Astrocyte (in vitro differentiated cells and primary cell): ENCODE data around the gene TMTC1. TPM values are rescaled to one million over a fixed set of nuclear protein-coding genes. Genes with fewer than 3 reads are reported as not detected.

ENCODE experiments used
- DNase-seq: peaks from one replicate; pipeline ENCODE4 v3.0.0-alpha.2; 2010; ENCODE audit warnings: low read depth
- FAIRE-seq: peaks from 2 replicates; lab custom pipeline; 2011; peaks lifted over from hg19 to GRCh38; lab: Jason Lieb, UNC
- H2AFZ ChIP-seq: 2 replicates; pipeline ENCODE4 v1.6.0; 2012; ENCODE audit warnings: low read depth, low read length, inconsistent platforms
- H3K27ac ChIP-seq: 2 replicates; pipeline ENCODE4 v1.5.1; 2011; ENCODE audit warnings: low read depth, low read length, inconsistent platforms
- H3K27me3 ChIP-seq: 2 replicates; pipeline ENCODE4 v1.6.0; 2011; ENCODE audit warnings: low read length, inconsistent platforms; ENCODE audit not compliant: insufficient read depth
- H3K36me3 ChIP-seq: 2 replicates; pipeline ENCODE4 v1.5.1; 2011; ENCODE audit warnings: low read length, inconsistent platforms; ENCODE audit not compliant: insufficient read depth
- H3K4me1 ChIP-seq: 2 replicates; pipeline ENCODE4 v1.5.1; 2011; ENCODE audit warnings: low read length, inconsistent platforms; ENCODE audit not compliant: insufficient read depth
- H3K4me2 ChIP-seq: 2 replicates; pipeline ENCODE4 v1.6.0; 2012; ENCODE audit warnings: low read length, inconsistent platforms
- H3K4me3 ChIP-seq: 2 replicates; pipeline ENCODE4 v1.5.1; 2011; ENCODE audit warnings: low read depth, mild to moderate bottlenecking, low read length, inconsistent platforms; ENCODE audit not compliant: insufficient read depth
- H3K79me2 ChIP-seq: 2 replicates; pipeline ENCODE4 v1.6.0; 2012; ENCODE audit warnings: mild to moderate bottlenecking, low read length, inconsistent platforms; ENCODE audit not compliant: insufficient read depth
- H3K9ac ChIP-seq: 2 replicates; pipeline ENCODE4 v1.6.0; 2012; ENCODE audit warnings: mild to moderate bottlenecking, low read length, inconsistent platforms
- H3K9me3 ChIP-seq: 2 replicates; pipeline ENCODE4 v1.5.1; 2012; ENCODE audit warnings: low read depth, mild to moderate bottlenecking, low read length, inconsistent platforms; ENCODE audit not compliant: insufficient read depth
- H4K20me1 ChIP-seq: 2 replicates; pipeline ENCODE4 v1.6.0; 2012; ENCODE audit warnings: low read length, inconsistent platforms; ENCODE audit not compliant: insufficient read depth
- H3K27ac Mint-ChIP-seq: one replicate; pipeline ENCODE4 v1.8.0; 2021; ENCODE audit warnings: mild to moderate bottlenecking, mixed read lengths; ENCODE audit not compliant: unreplicated experiment
- H3K27me3 Mint-ChIP-seq: one replicate; pipeline ENCODE4 v1.8.0; 2021; ENCODE audit warnings: low read depth, mixed read lengths; ENCODE audit not compliant: unreplicated experiment
- H3K36me3 Mint-ChIP-seq: one replicate; pipeline ENCODE4 v1.8.0; 2021; ENCODE audit warnings: low read depth, mixed read lengths; ENCODE audit not compliant: unreplicated experiment
- H3K4me1 Mint-ChIP-seq: one replicate; pipeline ENCODE4 v1.8.0; 2021; ENCODE audit warnings: low read depth, mixed read lengths; ENCODE audit not compliant: unreplicated experiment
- H3K4me3 Mint-ChIP-seq: one replicate; pipeline ENCODE4 v1.8.0; 2021; ENCODE audit warnings: mild to moderate bottlenecking, moderate library complexity, mixed read lengths; ENCODE audit not compliant: unreplicated experiment
- H3K9me3 Mint-ChIP-seq: one replicate; pipeline ENCODE4 v1.8.0; 2021; ENCODE audit warnings: mild to moderate bottlenecking, mixed read lengths; ENCODE audit not compliant: unreplicated experiment
- EZH2 ChIP-seq: IDR thresholded peaks from 2 replicates; pipeline ENCODE4 v1.6.1; 2012; ENCODE audit warnings: mild to moderate bottlenecking, low read length, inconsistent platforms; ENCODE audit not compliant: insufficient read depth
- total RNA-seq: library from RNA; stranded (reverse); gene quantifications from 2 replicates; pipeline ENCODE4 v1.2.1, GENCODE V29; 2021
- TF ChIP-seq, protein P1 (sequence below): IDR thresholded peaks from 2 replicates; pipeline ENCODE4 v1.5.1; 2011; ENCODE audit warnings: low read depth, mild to moderate bottlenecking, inconsistent platforms, low read length, moderate library complexity; ENCODE audit not compliant: insufficient read depth

TMTC1 gene
- total RNA-seq, 1 donor from 2014 or later: 4.7 TPM

- no peaks in the 10 kb centered on the region for H3K36me3 Mint-ChIP-seq
- no peak overlapping the region for H3K4me3 ChIP-seq
- H3K27ac Mint-ChIP-seq: peak overlapping the region; percentile 19
- peaks cover 9% of the 10 kb centered on the region for H3K4me1 ChIP-seq
- H3K27me3 Mint-ChIP-seq: no peaks in the 10 kb centered on the region
- no peak overlapping the region for H3K4me3 Mint-ChIP-seq
- H3K4me2 ChIP-seq: peak overlapping the region; percentile 73
- no peak for TF ChIP-seq EZH2
- TF ChIP-seq, protein P1, sequence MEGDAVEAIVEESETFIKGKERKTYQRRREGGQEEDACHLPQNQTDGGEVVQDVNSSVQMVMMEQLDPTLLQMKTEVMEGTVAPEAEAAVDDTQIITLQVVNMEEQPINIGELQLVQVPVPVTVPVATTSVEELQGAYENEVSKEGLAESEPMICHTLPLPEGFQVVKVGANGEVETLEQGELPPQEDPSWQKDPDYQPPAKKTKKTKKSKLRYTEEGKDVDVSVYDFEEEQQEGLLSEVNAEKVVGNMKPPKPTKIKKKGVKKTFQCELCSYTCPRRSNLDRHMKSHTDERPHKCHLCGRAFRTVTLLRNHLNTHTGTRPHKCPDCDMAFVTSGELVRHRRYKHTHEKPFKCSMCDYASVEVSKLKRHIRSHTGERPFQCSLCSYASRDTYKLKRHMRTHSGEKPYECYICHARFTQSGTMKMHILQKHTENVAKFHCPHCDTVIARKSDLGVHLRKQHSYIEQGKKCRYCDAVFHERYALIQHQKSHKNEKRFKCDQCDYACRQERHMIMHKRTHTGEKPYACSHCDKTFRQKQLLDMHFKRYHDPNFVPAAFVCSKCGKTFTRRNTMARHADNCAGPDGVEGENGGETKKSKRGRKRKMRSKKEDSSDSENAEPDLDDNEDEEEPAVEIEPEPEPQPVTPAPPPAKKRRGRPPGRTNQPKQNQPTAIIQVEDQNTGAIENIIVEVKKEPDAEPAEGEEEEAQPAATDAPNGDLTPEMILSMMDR: no peak
- H3K27ac ChIP-seq: no peak overlapping the region
- peaks cover 24% of the 10 kb centered on the region for H3K27me3 ChIP-seq
- H3K79me2 ChIP-seq: no peaks in the 10 kb centered on the region
- no peak overlapping the region for H2AFZ ChIP-seq
- DNase-seq (peak; percentile 91), FAIRE-seq (no peak)
- H3K9me3 ChIP-seq: peaks cover 21% of the 10 kb centered on the region
- H4K20me1 ChIP-seq: no peaks in the 10 kb centered on the region
- H3K36me3 ChIP-seq: no peaks in the 10 kb centered on the region
- peaks cover 16% of the 10 kb centered on the region for H3K4me1 Mint-ChIP-seq
- H3K9ac ChIP-seq: peak overlapping the region; percentile 36
- no peaks in the 10 kb centered on the region for H3K9me3 Mint-ChIP-seq
Measured at GRCh38 chr12:29796823-29797263, 13.1 kb upstream of the TMTC1 start.

DNA sequence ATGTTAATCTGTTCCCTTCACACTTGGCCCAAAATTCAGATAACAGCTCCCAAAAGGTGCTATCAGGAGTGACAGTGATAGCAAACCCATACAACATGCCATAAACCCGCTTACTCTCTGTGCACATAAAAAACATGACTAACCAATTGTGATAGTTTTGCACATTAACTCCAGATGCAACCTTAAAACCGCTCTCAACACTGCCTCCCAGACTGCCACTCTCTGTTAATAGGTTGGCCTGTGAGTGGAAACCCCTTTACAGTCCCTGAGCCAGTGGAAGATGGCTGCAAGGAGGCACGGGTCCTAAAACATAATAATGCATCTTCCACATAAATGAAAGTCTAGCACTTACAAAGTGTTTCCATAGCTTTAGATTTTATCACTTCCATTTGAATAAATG is 12.0 kb upstream of the TMTC1 start:
- no peak overlapping the region for H3K27ac Mint-ChIP-seq
- no peak overlapping the region for H3K4me2 ChIP-seq
- DNase-seq: no peak

DNA sequence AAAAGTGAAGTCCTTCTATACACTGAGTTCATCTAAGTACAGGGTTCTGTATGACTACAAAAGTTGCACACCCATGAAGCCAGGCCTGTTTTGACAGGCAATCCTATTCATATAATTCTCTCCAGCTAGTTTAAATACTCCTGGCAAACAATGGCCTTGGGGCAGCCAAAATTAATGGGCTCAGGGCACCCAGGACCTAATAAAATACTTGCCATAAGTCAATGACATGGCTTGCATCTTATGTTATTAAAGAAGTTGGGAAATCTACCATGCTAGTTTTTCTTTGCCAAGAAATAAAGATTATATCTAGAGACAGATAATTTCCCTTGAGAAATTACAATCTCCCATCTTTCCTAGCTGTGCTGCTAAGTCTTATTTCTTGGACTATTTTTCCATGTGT is 11.1 kb upstream of the TMTC1 start:
- Mint-ChIP-seq H3K36me3 (no peaks in the 10 kb centered on the region), H3K27me3 (no peaks in the 10 kb centered on the region), H3K4me1 (peaks cover 16% of the 10 kb centered on the region), H3K9me3 (no peaks in the 10 kb centered on the region), H3K27ac (no peak overlapping the region), H3K4me3 (no peak overlapping the region)
- no peak overlapping the region for H3K4me3 ChIP-seq
- TF ChIP-seq, protein P1: no peak
- no peak for TF ChIP-seq EZH2
- H2AFZ ChIP-seq: no peak overlapping the region
- no peak for DNase-seq
- peaks cover 9% of the 10 kb centered on the region for H3K4me1 ChIP-seq
- peaks cover 29% of the 10 kb centered on the region for H3K9me3 ChIP-seq
- no peaks in the 10 kb centered on the region for H3K36me3 ChIP-seq
- H3K27ac ChIP-seq: no peak overlapping the region
- no peaks in the 10 kb centered on the region for H3K79me2 ChIP-seq
- no peaks in the 10 kb centered on the region for H4K20me1 ChIP-seq
- no peak overlapping the region for H3K9ac ChIP-seq
- H3K27me3 ChIP-seq: peaks cover 23% of the 10 kb centered on the region
- H3K4me2 ChIP-seq: no peak overlapping the region
- FAIRE-seq: no peak

More for the DNA sequence above, 12.0 kb upstream of the TMTC1 start:
- peaks cover 16% of the 10 kb centered on the region for H3K4me1 Mint-ChIP-seq
- H3K4me3 Mint-ChIP-seq: no peak overlapping the region
- Histone ChIP-seq H3K9me3 (peaks cover 29% of the 10 kb centered on the region), H3K27ac (no peak overlapping the region), H3K79me2 (no peaks in the 10 kb centered on the region), H4K20me1 (no peaks in the 10 kb centered on the region), H3K9ac (no peak overlapping the region), H3K4me1 (peaks cover 9% of the 10 kb centered on the region), H3K4me3 (no peak overlapping the region), H3K36me3 (no peaks in the 10 kb centered on the region), H2AFZ (no peak overlapping the region), H3K27me3 (peaks cover 23% of the 10 kb centered on the region)
- FAIRE-seq: no peak
- no peak for TF ChIP-seq EZH2
- TF ChIP-seq, protein P1: no peak
- no peaks in the 10 kb centered on the region for H3K9me3 Mint-ChIP-seq
- H3K36me3 Mint-ChIP-seq: no peaks in the 10 kb centered on the region
- no peaks in the 10 kb centered on the region for H3K27me3 Mint-ChIP-seq
